ENCODE measurements around the gene MYH11. TPM values are rescaled to one million over a fixed set of nuclear protein-coding genes. Genes with fewer than 3 reads are reported as not detected.

The MYH11 gene
- total and polyA plus RNA-seq, 2 experiments from 2014 or later = 1.6 to 5.9 TPM

GRCh38 chr16:15882563-15882962 lies 25.7 kb upstream of the MYH11 start:
- Histone ChIP-seq H3K27ac (ENCODE audit: low read depth) (no peak overlapping the region), H4K20me1 (replicated peaks; ENCODE audit: insufficient read depth) (peaks cover 6% of the 10 kb centered on the region; the same call in 1 of the 2 replicates), H2AFZ (no peak overlapping the region), H3K4me2 (no peak overlapping the region), H3K79me2 (replicated peaks; ENCODE audit: insufficient read depth) (peaks cover 43% of the 10 kb centered on the region), H3K36me3 (ENCODE audit: insufficient read depth) (no peaks in the 10 kb centered on the region), H3K9me2 (ENCODE audit: insufficient read depth) (no peaks in the 10 kb centered on the region), H3K4me3 (no peak overlapping the region), H3F3A (replicated peaks; ENCODE audit: low read depth) (no peaks in the 10 kb centered on the region), H3K27me3 (ENCODE audit: insufficient read depth) (no peaks in the 10 kb centered on the region), H3K4me1 (ENCODE audit: insufficient read depth) (no peaks in the 10 kb centered on the region; the same call in 1 of the 2 replicates)
- Mint-ChIP-seq H3K27ac (no peak overlapping the region), H3K4me1 (peaks cover 8% of the 10 kb centered on the region), H3K4me3 (no peak overlapping the region), H3K27me3 (ENCODE audit: insufficient read depth, low read depth, poor library complexity) (no peaks in the 10 kb centered on the region), H3K9me3 (no peaks in the 10 kb centered on the region), H3K36me3 (ENCODE audit: low read depth) (peaks cover 46% of the 10 kb centered on the region)
- TF ChIP-seq POLR2AphosphoS5 (IDR thresholded peaks at IDR 0.05; ENCODE audit: low read depth) (no peak), ZNF331 (CRISPR knock-in tag; IDR thresholded peaks at IDR 0.05; ENCODE audit: low read depth) (no peak)
- no peak for ATAC-seq
- DNase-seq (ENCODE audit: low spot score) = no peak

- no peaks in the 10 kb centered on the region for H3K4me1 ChIP-seq (ENCODE audit: insufficient read depth)
- H3K4me3 Mint-ChIP-seq = no peak overlapping the region
- no peak overlapping the region; the same call in 1 of the 2 replicates for H3K27ac Mint-ChIP-seq
- H3K36me3 Mint-ChIP-seq (ENCODE audit: low read depth) = peaks cover 53% of the 10 kb centered on the region
- peaks cover 3% of the 10 kb centered on the region; the same call in 2 of the 3 replicates for H3K4me1 Mint-ChIP-seq
- H3F3A ChIP-seq (replicated peaks; ENCODE audit: low read depth) = no peaks in the 10 kb centered on the region
- DNase-seq (ENCODE audit: low spot score) = no peak
- H3K79me2 ChIP-seq (replicated peaks; ENCODE audit: insufficient read depth) = peaks cover 36% of the 10 kb centered on the region
- H3K36me3 ChIP-seq (ENCODE audit: insufficient read depth) = no peaks in the 10 kb centered on the region
- no peaks in the 10 kb centered on the region for H3K27me3 Mint-ChIP-seq (ENCODE audit: insufficient read depth, low read depth, poor library complexity)
- H3K4me3 ChIP-seq = no peak overlapping the region
- no peaks in the 10 kb centered on the region for H3K9me2 ChIP-seq (ENCODE audit: insufficient read depth)
- H3K4me2 ChIP-seq = no peak overlapping the region
- no peaks in the 10 kb centered on the region for H3K27me3 ChIP-seq (ENCODE audit: insufficient read depth)
- no peak overlapping the region for H2AFZ ChIP-seq
- H3K27ac ChIP-seq (ENCODE audit: low read depth) = no peak overlapping the region
- H3K9me3 Mint-ChIP-seq = no peaks in the 10 kb centered on the region
- H4K20me1 ChIP-seq (replicated peaks; ENCODE audit: insufficient read depth) = peaks cover 3% of the 10 kb centered on the region; the same call in 1 of the 2 replicates
- no peak for ATAC-seq
- TF ChIP-seq EZH2 (IDR thresholded peaks at IDR 0.05; ENCODE audit: low read depth, unreplicated experiment) (no peak), POLR2AphosphoS5 (IDR thresholded peaks at IDR 0.05; ENCODE audit: low read depth) (no peak), ZNF114 (CRISPR knock-in tag; IDR thresholded peaks at IDR 0.05) (no peak), NANOG (IDR thresholded peaks at IDR 0.05; ENCODE audit: borderline replicate concordance) (no peak), ZNF331 (CRISPR knock-in tag; IDR thresholded peaks at IDR 0.05; ENCODE audit: low read depth) (no peak), STAT1 (IDR thresholded peaks at IDR 0.05; ENCODE audit: unreplicated experiment) (no peak), JUNB (IDR thresholded peaks at IDR 0.05; ENCODE audit: unreplicated experiment) (no peak), ZNF462 (CRISPR knock-in tag; IDR thresholded peaks at IDR 0.05) (no peak), CTCF (conservative IDR thresholded peaks at IDR 0.05; ENCODE audit: low read depth in 2 of 2) (no peak)
- TF ChIP-seq, protein P1, sequence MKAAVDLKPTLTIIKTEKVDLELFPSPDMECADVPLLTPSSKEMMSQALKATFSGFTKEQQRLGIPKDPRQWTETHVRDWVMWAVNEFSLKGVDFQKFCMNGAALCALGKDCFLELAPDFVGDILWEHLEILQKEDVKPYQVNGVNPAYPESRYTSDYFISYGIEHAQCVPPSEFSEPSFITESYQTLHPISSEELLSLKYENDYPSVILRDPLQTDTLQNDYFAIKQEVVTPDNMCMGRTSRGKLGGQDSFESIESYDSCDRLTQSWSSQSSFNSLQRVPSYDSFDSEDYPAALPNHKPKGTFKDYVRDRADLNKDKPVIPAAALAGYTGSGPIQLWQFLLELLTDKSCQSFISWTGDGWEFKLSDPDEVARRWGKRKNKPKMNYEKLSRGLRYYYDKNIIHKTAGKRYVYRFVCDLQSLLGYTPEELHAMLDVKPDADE (IDR thresholded peaks at IDR 0.05) = no peak
These were observed 25.1 kb upstream of the MYH11 start for GRCh38 chr16:15881794-15882379.
